Lower leg skin (tissue), 3 donors: ENCODE results near the gene MED20.

Source experiments
- POLR2A ChIP-seq, 2 donors: fragments of 450-650 bp; IDR thresholded peaks; one replicate each; pipeline ENCODE4 v1.6.1; 2016 to 2017; ENCODE audit warnings: antibody characterized with exemption in 2 of 2, mild to moderate bottlenecking in 1 of 2, moderate library complexity in 1 of 2
- TF ChIP-seq, protein P1 (sequence below), 3 donors: fragments of 450-650 bp; IDR thresholded peaks; one replicate each; pipeline ENCODE4 v1.5.1; 2016; ENCODE audit warnings: antibody characterized with exemption in 3 of 3, mild to moderate bottlenecking in 3 of 3, moderate library complexity in 2 of 3

DNA sequence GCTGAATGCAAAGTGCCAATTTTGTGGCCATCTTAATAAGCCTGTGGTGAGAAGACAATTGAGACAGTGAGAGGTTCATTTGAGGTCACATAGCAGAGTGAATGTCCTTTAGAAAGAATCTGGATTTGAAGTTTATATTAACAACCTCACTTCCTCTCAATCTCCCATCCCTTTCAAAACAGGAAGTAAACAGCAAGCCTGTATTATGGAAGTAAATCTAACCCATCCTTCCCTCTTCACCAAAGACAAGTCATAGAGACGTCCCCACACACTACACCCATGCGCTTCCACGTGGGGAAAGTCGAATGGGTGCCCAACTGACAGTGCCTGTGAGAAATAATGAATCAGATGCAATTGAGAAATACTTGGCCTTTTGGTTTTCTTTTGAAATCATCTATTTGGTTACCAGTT lies 49.5 kb upstream of the MED20 start:
- TF ChIP-seq, protein P1, sequence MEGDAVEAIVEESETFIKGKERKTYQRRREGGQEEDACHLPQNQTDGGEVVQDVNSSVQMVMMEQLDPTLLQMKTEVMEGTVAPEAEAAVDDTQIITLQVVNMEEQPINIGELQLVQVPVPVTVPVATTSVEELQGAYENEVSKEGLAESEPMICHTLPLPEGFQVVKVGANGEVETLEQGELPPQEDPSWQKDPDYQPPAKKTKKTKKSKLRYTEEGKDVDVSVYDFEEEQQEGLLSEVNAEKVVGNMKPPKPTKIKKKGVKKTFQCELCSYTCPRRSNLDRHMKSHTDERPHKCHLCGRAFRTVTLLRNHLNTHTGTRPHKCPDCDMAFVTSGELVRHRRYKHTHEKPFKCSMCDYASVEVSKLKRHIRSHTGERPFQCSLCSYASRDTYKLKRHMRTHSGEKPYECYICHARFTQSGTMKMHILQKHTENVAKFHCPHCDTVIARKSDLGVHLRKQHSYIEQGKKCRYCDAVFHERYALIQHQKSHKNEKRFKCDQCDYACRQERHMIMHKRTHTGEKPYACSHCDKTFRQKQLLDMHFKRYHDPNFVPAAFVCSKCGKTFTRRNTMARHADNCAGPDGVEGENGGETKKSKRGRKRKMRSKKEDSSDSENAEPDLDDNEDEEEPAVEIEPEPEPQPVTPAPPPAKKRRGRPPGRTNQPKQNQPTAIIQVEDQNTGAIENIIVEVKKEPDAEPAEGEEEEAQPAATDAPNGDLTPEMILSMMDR (IDR thresholded peaks at IDR 0.05): no peak
- TF ChIP-seq POLR2A (IDR thresholded peaks at IDR 0.05): no peak
